Ureter (tissue), 1 donor: ENCODE results near the gene GDPD4. TPM values are rescaled to one million over a fixed set of nuclear protein-coding genes. Genes with fewer than 3 reads are reported as not detected.

Experiments
- DNase-seq: peaks from one replicate; pipeline ENCODE4 v3.0.0-alpha.2; 2020; ENCODE audit warnings: low spot score
- total RNA-seq: library from RNA; stranded (reverse); gene quantifications from one replicate; pipeline ENCODE4 v1.2.4, GENCODE V29; 2023
- donor health status: DM: yes; HTN: yes; CAD: no.

Gene GDPD4
- total RNA-seq, 1 donor from 2014 or later: not detected

- DNase-seq: peak; percentile 35
These were observed 95.0 kb downstream of the GDPD4 start for GRCh38 chr11:77206264-77207018.

GRCh38 chr11:77205467-77206263 lies 95.8 kb downstream of the GDPD4 start:
- DNase-seq: peak; percentile 26

- DNase-seq: peak; percentile 29
These were observed 96.6 kb downstream of the GDPD4 start for GRCh38 chr11:77204754-77205466.

- DNase-seq: peak; percentile 34
These were observed 97.4 kb downstream of the GDPD4 start for GRCh38 chr11:77203901-77204753.

GRCh38 chr11:77202941-77203900 lies 98.3 kb downstream of the GDPD4 start:
- peak; percentile 34 for DNase-seq

GRCh38 chr11:77201991-77202841 lies 99.3 kb downstream of the GDPD4 start:
- peak; percentile 36 for DNase-seq

GRCh38 chr11:77201370-77201769 lies 100.1 kb downstream of the GDPD4 start:
- DNase-seq: peak; percentile 33

GRCh38 chr11:77200351-77201268 lies 100.9 kb downstream of the GDPD4 start:
- DNase-seq: peak; percentile 35

- DNase-seq: no peak
These were observed 102.2 kb downstream of the GDPD4 start for GRCh38 chr11:77199137-77199745.

- DNase-seq: no peak
These were observed 103.0 kb downstream of the GDPD4 start for GRCh38 chr11:77198440-77198849.

GRCh38 chr11:77197626-77198320 lies 103.7 kb downstream of the GDPD4 start:
- DNase-seq: no peak

GRCh38 chr11:77196961-77197360 lies 104.5 kb downstream of the GDPD4 start:
- DNase-seq: no peak

- DNase-seq: no peak
These were observed 106.3 kb downstream of the GDPD4 start for GRCh38 chr11:77195071-77195755.

- no peak for DNase-seq
These were observed 107.3 kb downstream of the GDPD4 start for GRCh38 chr11:77193911-77194830.

- DNase-seq: no peak
These were observed 108.3 kb downstream of the GDPD4 start for GRCh38 chr11:77193167-77193566.
